Measurements from ENCODE around the gene DNMT3L. TPM values are rescaled to one million over a fixed set of nuclear protein-coding genes. Genes with fewer than 3 reads are reported as not detected.

Gene DNMT3L
- polyA plus RNA-seq, 1 donor (not counting 4 experiments of a cell fraction or from before 2014, with no cell fraction given): not detected

- dilution Hi-C loops (cut with MboI; ENCODE audit: extremely low pct_ligation_motif_present, low sequenced_read_pairs): no loop called here
- no peak for TF ChIP-seq CTCF (optimal IDR thresholded peaks at IDR 0.05 in 1 of 3, IDR thresholded peaks at IDR 0.05 in 1 of 3, conservative IDR thresholded peaks at IDR 0.05 in 1 of 3; ENCODE audit: extremely low read depth in 1 of 3, insufficient read depth in 2 of 3, low read length in 3 of 3)
- no peak for TF ChIP-seq EZH2 (IDR thresholded peaks at IDR 0.05; ENCODE audit: low read length)
Observed at GRCh38 chr21:44293551-44294231, 32.0 kb upstream of the DNMT3L start.

DNA sequence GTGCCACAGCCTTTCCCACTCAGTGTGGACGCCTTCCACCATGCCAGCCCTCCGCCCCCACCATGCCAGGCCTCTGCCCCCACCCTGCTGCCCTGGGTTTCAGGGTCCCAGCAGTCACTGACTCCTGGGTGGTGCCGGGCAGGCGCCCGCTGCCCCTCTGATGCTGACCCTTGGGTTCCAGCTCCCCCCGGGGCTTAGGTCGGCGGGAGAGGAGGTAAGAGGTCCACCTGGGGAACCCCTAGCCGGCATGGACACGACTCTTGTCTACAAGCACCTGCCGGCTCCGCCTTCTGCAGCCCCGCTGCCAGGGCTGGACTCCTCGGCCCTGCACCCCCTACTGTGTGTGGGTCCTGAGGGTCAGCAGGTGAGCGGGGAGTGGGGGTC, 31.1 kb upstream of the DNMT3L start:
- no peak for TF ChIP-seq CTCF (optimal IDR thresholded peaks at IDR 0.05 in 1 of 3, IDR thresholded peaks at IDR 0.05 in 1 of 3, conservative IDR thresholded peaks at IDR 0.05 in 1 of 3; ENCODE audit: extremely low read depth in 1 of 3, insufficient read depth in 2 of 3, low read length in 3 of 3)
- no peak for TF ChIP-seq EZH2 (IDR thresholded peaks at IDR 0.05; ENCODE audit: low read length)
- no peaks in the 10 kb centered on the region for H3K4me1 ChIP-seq (ENCODE audit: control insufficient read depth, extremely low read depth, insufficient read depth, low read length)
- dilution Hi-C loops (cut with MboI; ENCODE audit: extremely low pct_ligation_motif_present, low sequenced_read_pairs): no loop called here
- no peak overlapping the region for H3K9ac ChIP-seq (ENCODE audit: control insufficient read depth, extremely low read depth, insufficient read depth, low read length)
- H2AFZ ChIP-seq (ENCODE audit: control insufficient read depth, low read length): no peak overlapping the region
- H3K4me2 ChIP-seq (ENCODE audit: control insufficient read depth, extremely low read depth, insufficient read depth, low read depth, low read length): no peak overlapping the region
- H3K4me3 ChIP-seq (ENCODE audit: control insufficient read depth in 2 of 3, extremely low read depth in 1 of 3, insufficient read depth in 2 of 3, low read depth in 1 of 3, low read length in 3 of 3): no peak overlapping the region
- H3K36me3 ChIP-seq (ENCODE audit: control insufficient read depth in 2 of 2, extremely low read depth in 1 of 2, insufficient read depth in 2 of 2, low read length in 2 of 2): no peaks in the 10 kb centered on the region
- H3K27me3 ChIP-seq (ENCODE audit: control insufficient read depth, extremely low read depth, insufficient read depth, low read length): peaks cover 25% of the 10 kb centered on the region
- H4K20me1 ChIP-seq (ENCODE audit: control insufficient read depth, extremely low read depth, insufficient read depth, low read length): peaks cover 7% of the 10 kb centered on the region
- H3K27ac ChIP-seq (ENCODE audit: control insufficient read depth, insufficient read depth, low read length): no peak overlapping the region
- no peak for DNase-seq (ENCODE audit: low read depth, low spot score)
- FAIRE-seq: no peak
- no peaks in the 10 kb centered on the region for H3K9me3 ChIP-seq (ENCODE audit: control insufficient read depth, low read depth, low read length)
- no peaks in the 10 kb centered on the region for H3K79me2 ChIP-seq (ENCODE audit: control insufficient read depth, insufficient read depth, low read length)
- no peaks in the 10 kb centered on the region for H3K9me1 ChIP-seq (ENCODE audit: control insufficient read depth, extremely low read depth, insufficient read depth, low read length)

More at GRCh38 chr21:44293551-44294231, 32.0 kb upstream of the DNMT3L start:
- Histone ChIP-seq H3K4me2 (ENCODE audit: control insufficient read depth, extremely low read depth, insufficient read depth, low read depth, low read length) (no peak overlapping the region), H3K36me3 (ENCODE audit: control insufficient read depth in 2 of 2, extremely low read depth in 1 of 2, insufficient read depth in 2 of 2, low read length in 2 of 2) (no peaks in the 10 kb centered on the region), H3K4me1 (ENCODE audit: control insufficient read depth, extremely low read depth, insufficient read depth, low read length) (no peaks in the 10 kb centered on the region), H3K9me3 (ENCODE audit: control insufficient read depth, low read depth, low read length) (no peaks in the 10 kb centered on the region), H3K4me3 (ENCODE audit: control insufficient read depth in 2 of 3, extremely low read depth in 1 of 3, insufficient read depth in 2 of 3, low read depth in 1 of 3, low read length in 3 of 3) (no peak overlapping the region), H4K20me1 (ENCODE audit: control insufficient read depth, extremely low read depth, insufficient read depth, low read length) (peaks cover 4% of the 10 kb centered on the region), H3K9me1 (ENCODE audit: control insufficient read depth, extremely low read depth, insufficient read depth, low read length) (no peaks in the 10 kb centered on the region), H3K9ac (ENCODE audit: control insufficient read depth, extremely low read depth, insufficient read depth, low read length) (no peak overlapping the region), H3K27me3 (ENCODE audit: control insufficient read depth, extremely low read depth, insufficient read depth, low read length) (peaks cover 19% of the 10 kb centered on the region), H3K27ac (ENCODE audit: control insufficient read depth, insufficient read depth, low read length) (no peak overlapping the region), H3K79me2 (ENCODE audit: control insufficient read depth, insufficient read depth, low read length) (no peaks in the 10 kb centered on the region), H2AFZ (ENCODE audit: control insufficient read depth, low read length) (no peak overlapping the region)
- no peak for FAIRE-seq
- DNase-seq (ENCODE audit: low read depth, low spot score): no peak
